Measurements from ENCODE around the gene MOBP.

- TF ChIP-seq POLR2AphosphoS5 (IDR thresholded peaks at IDR 0.05; ENCODE audit: low read depth, low read length) (no peak), TAF1 (IDR thresholded peaks at IDR 0.05; ENCODE audit: low read depth, low read length) (no peak), POLR2A (IDR thresholded peaks at IDR 0.05; ENCODE audit: low read depth, low read length) (no peak), PAX5 (IDR thresholded peaks at IDR 0.05; ENCODE audit: insufficient read depth, low read length, severe bottlenecking) (no peak), SPI1 (IDR thresholded peaks at IDR 0.05; ENCODE audit: low read depth, low read length) (no peak)
Observed at GRCh38 chr3:39432342-39432741, 35.1 kb upstream of the MOBP start.
